H54 (cell line): ENCODE measurements around the gene GNMT.
"Not testable (repeated sequence)": the region's sequence is repeated elsewhere in the genome, so short reads cannot be mapped to it uniquely, and the experiment has no call there.

Experiments
- DNase-seq: peaks from one replicate; pipeline ENCODE4 v3.0.0; 2011; ENCODE audit warnings: low spot score, mixed read lengths; ENCODE audit not compliant: insufficient read length
- FAIRE-seq: peaks from 3 replicates; lab custom pipeline; 2011; peaks lifted over from hg19 to GRCh38; lab: Jason Lieb, UNC
- POLR2A ChIP-seq: IDR thresholded peaks from 2 replicates; pipeline ENCODE4 v1.6.1; 2011; ENCODE audit warnings: low read depth, mild to moderate bottlenecking, low read length

The GNMT gene

GRCh38 chr6:42936398-42936797, 24.2 kb upstream of the GNMT start:
- FAIRE-seq (no peak), DNase-seq (no peak)
- no peak for TF ChIP-seq POLR2A

GRCh38 chr6:42937548-42938427, 22.8 kb upstream of the GNMT start:
- no peak for TF ChIP-seq POLR2A
- no peak for DNase-seq
- FAIRE-seq, result no peak

- no peak for TF ChIP-seq POLR2A
- FAIRE-seq (no peak), DNase-seq (no peak)
Observed at GRCh38 chr6:42938428-42938796, 22.1 kb upstream of the GNMT start.

GRCh38 chr6:42938987-42939809, 21.4 kb upstream of the GNMT start:
- FAIRE-seq, result no peak
- no peak for DNase-seq
- TF ChIP-seq POLR2A, result no peak

- DNase-seq (no peak), FAIRE-seq (no peak)
- no peak for TF ChIP-seq POLR2A
Observed at GRCh38 chr6:42939810-42940167, 20.8 kb upstream of the GNMT start.

- no peak for TF ChIP-seq POLR2A
- no peak for DNase-seq
- no peak for FAIRE-seq
Observed at GRCh38 chr6:42940493-42941045, 20.0 kb upstream of the GNMT start.

GRCh38 chr6:42941356-42941755, 19.2 kb upstream of the GNMT start:
- not testable (repeated sequence) for DNase-seq, FAIRE-seq

GRCh38 chr6:42942444-42942843, 18.1 kb upstream of the GNMT start:
- no peak for FAIRE-seq

GRCh38 chr6:42947950-42948349, 12.6 kb upstream of the GNMT start:
- FAIRE-seq (no peak), DNase-seq (no peak)
- TF ChIP-seq POLR2A, result no peak

More at GRCh38 chr6:42942444-42942843, 18.1 kb upstream of the GNMT start:
- TF ChIP-seq POLR2A, result no peak
- no peak for DNase-seq

GRCh38 chr6:42952389-42952788, 8.2 kb upstream of the GNMT start:
- no peak for TF ChIP-seq POLR2A
- no peak for FAIRE-seq
- DNase-seq, result no peak

GRCh38 chr6:42954405-42954804, 6.1 kb upstream of the GNMT start:
- FAIRE-seq, DNase-seq: not testable (repeated sequence)

- FAIRE-seq, result no peak
- TF ChIP-seq POLR2A, result no peak
- no peak for DNase-seq
Observed at GRCh38 chr6:42958125-42958524, 2.4 kb upstream of the GNMT start.

GRCh38 chr6:42959917-42960242, 674 bp upstream of the GNMT start:
- FAIRE-seq, result no peak
- DNase-seq, result no peak
- TF ChIP-seq POLR2A, result no peak

- FAIRE-seq (no peak), DNase-seq (no peak)
- no peak for TF ChIP-seq POLR2A
Observed at GRCh38 chr6:42961020-42961470, 491 bp downstream of the GNMT start.
